ENCODE measurements around the gene HES5. TPM values are rescaled to one million over a fixed set of nuclear protein-coding genes. Genes with fewer than 3 reads are reported as not detected.
A peak's percentile ranks its signal among the peaks of the same experiment; 100 is the strongest.

HES5 gene
- total and polyA plus RNA-seq, 2 of the 13 experiments (the other 11 are each of a cell fraction or from before 2014, with no cell fraction given): not detected

DNA sequence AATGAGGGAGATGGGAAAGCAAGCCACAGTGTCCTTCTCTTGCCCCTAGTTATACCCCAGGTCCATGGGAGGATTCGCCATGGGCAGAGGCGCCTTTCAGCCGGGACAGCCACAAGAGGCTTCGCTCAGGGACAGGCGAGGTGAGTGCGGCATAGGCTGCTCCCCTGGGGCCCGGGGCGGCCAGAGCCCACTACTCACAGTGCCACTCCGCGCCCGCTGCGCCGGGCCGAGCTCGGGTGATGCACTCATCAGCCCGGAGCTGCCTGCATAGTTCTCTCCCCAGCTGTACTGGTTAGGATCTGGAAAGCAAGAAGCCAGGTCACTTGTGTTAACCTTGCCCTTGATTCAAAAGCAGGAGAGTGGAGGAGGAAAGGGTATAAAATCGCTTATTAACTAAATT lies 12.1 kb downstream of the HES5 start:
- Histone ChIP-seq H3K4me3 (replicated peaks in 1 of 3; ENCODE audit: insufficient read depth in 1 of 3, low read depth in 2 of 3, low read length in 3 of 3) (no peak overlapping the region), H4K20me1 (ENCODE audit: insufficient read depth, low read length) (peaks cover 11% of the 10 kb centered on the region; the same call in 1 of the 2 replicates), H3K4me2 (ENCODE audit: low read depth, low read length) (no peak overlapping the region), H3K27me3 (ENCODE audit: control insufficient read depth in 1 of 2, insufficient read depth in 2 of 2, low read length in 2 of 2) (no peaks in the 10 kb centered on the region), H3K9ac (ENCODE audit: insufficient read depth, low read depth, low read length) (no peak overlapping the region), H2AFZ (ENCODE audit: low read length) (no peak overlapping the region), H3K36me3 (replicated peaks in 1 of 2; ENCODE audit: control insufficient read depth in 1 of 2, insufficient read depth in 2 of 2, low read length in 2 of 2) (peaks cover 25 to 74% of the 10 kb centered on the region in 2 experiments; a peak in 4 of 5 replicates), H3K79me2 (ENCODE audit: insufficient read depth, low read length) (peaks cover 5% of the 10 kb centered on the region), H3K9me3 (ENCODE audit: low read length) (no peaks in the 10 kb centered on the region), H3K4me1 (ENCODE audit: insufficient read depth, low read length) (peaks cover 11% of the 10 kb centered on the region), H3K27ac (ENCODE audit: extremely low read length, insufficient read depth, low read length) (no peak overlapping the region)
- ATAC-seq (no peak), DNase-seq (ENCODE audit: low spot score) (no peak), FAIRE-seq (no peak)
- TF ChIP-seq FOXJ3 (CRISPR knock-in tag; IDR thresholded peaks at IDR 0.05; ENCODE audit: borderline replicate concordance) (no peak), DMAP1 (CRISPR knock-in tag; IDR thresholded peaks at IDR 0.05) (no peak)
- TF ChIP-seq, protein P1, sequence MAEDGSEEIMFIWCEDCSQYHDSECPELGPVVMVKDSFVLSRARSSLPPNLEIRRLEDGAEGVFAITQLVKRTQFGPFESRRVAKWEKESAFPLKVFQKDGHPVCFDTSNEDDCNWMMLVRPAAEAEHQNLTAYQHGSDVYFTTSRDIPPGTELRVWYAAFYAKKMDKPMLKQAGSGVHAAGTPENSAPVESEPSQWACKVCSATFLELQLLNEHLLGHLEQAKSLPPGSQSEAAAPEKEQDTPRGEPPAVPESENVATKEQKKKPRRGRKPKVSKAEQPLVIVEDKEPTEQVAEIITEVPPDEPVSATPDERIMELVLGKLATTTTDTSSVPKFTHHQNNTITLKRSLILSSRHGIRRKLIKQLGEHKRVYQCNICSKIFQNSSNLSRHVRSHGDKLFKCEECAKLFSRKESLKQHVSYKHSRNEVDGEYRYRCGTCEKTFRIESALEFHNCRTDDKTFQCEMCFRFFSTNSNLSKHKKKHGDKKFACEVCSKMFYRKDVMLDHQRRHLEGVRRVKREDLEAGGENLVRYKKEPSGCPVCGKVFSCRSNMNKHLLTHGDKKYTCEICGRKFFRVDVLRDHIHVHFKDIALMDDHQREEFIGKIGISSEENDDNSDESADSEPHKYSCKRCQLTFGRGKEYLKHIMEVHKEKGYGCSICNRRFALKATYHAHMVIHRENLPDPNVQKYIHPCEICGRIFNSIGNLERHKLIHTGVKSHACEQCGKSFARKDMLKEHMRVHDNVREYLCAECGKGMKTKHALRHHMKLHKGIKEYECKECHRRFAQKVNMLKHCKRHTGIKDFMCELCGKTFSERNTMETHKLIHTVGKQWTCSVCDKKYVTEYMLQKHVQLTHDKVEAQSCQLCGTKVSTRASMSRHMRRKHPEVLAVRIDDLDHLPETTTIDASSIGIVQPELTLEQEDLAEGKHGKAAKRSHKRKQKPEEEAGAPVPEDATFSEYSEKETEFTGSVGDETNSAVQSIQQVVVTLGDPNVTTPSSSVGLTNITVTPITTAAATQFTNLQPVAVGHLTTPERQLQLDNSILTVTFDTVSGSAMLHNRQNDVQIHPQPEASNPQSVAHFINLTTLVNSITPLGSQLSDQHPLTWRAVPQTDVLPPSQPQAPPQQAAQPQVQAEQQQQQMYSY (CRISPR knock-in tag; IDR thresholded peaks at IDR 0.05): no peak
- BruUV-seq (replicated peaks): no TSS peak
- 96% methylated on average over 11 of the region's 17 CpGs for WGBS (ENCODE audit: low lambda C conversion rate)
- intact Hi-C loops (cut with micrococcal nuclease; ENCODE audit: unreplicated experiment): no loop called here
- ChIA-PET CTCF (ENCODE audit: low intra/inter-chr PET ratio, low total read pairs) (no interaction called here), POLR2A (no interaction called here)
- in situ Hi-C loops (cut with HindIII; ENCODE audit: extremely low pct_ligation_motif_present, low pct_unique_long_range_greater_than_20kb): loop anchor here (25.0 kb wide), 1 partner anchor 331 kb away; the partner anchor contains the start of gene FAAP20

DNA sequence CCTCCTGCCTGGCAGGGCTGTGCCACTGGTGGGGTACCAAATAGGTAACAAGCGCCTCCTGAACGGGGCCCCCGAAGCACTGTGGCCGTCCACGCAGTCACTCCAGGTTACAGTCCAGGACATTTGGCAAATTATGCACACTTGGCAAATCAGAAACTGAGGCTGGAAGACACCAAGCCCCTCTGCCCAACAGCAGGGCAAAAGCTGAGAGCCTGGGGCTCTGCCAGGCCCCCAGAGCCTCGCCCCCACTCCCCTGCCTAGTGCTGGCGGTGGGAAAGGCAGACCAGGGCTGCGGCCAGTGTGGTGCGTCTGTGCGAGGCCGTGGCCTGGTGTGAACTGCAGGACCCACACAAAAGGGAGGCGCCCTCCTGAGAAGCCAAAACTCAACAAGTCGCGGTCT lies 13.1 kb downstream of the HES5 start:
- no peak for DNase-seq (ENCODE audit: low spot score)
- H3K9ac ChIP-seq (ENCODE audit: insufficient read depth, low read depth, low read length): no peak overlapping the region
- H3K79me2 ChIP-seq (ENCODE audit: insufficient read depth, low read length): no peaks in the 10 kb centered on the region
- no peak for ATAC-seq
- H3K4me3 ChIP-seq (replicated peaks in 1 of 3; ENCODE audit: insufficient read depth in 1 of 3, low read depth in 2 of 3, low read length in 3 of 3): no peak overlapping the region
- H3K27me3 ChIP-seq (ENCODE audit: control insufficient read depth in 1 of 2, insufficient read depth in 2 of 2, low read length in 2 of 2): no peaks in the 10 kb centered on the region
- no peak for FAIRE-seq
- BruUV-seq (replicated peaks): no TSS peak
- CTCF ChIA-PET (ENCODE audit: low intra/inter-chr PET ratio, low total read pairs): no interaction called here
- peaks cover under 1% of the 10 kb centered on the region; the same call in 1 of the 2 replicates for H3K4me1 ChIP-seq (ENCODE audit: insufficient read depth, low read length)
- in situ Hi-C loops (cut with HindIII; ENCODE audit: extremely low pct_ligation_motif_present, low pct_unique_long_range_greater_than_20kb) (loop anchor here (25.0 kb wide), 1 partner anchor 330 kb away; the partner anchor contains the start of gene FAAP20), intact Hi-C loops (cut with micrococcal nuclease; ENCODE audit: unreplicated experiment) (no loop called here)
- no peaks in the 10 kb centered on the region for H3K9me3 ChIP-seq (ENCODE audit: low read length)
- 99% methylated on average over 14 of the region's 14 CpGs for WGBS (ENCODE audit: low lambda C conversion rate)
- H3K4me2 ChIP-seq (ENCODE audit: low read depth, low read length): no peak overlapping the region
- TF ChIP-seq MED8 (CRISPR knock-in tag; IDR thresholded peaks at IDR 0.05; ENCODE audit: insufficient replicate concordance) (no peak), KLF6 (CRISPR knock-in tag; IDR thresholded peaks at IDR 0.05) (no peak), RBFOX2 (IDR thresholded peaks at IDR 0.05; ENCODE audit: low read depth, low read length) (0 out of 2 replicates have a peak, but pooled peaks have one; percentile 19), ZNF83 (CRISPR knock-in tag; IDR thresholded peaks at IDR 0.05; ENCODE audit: borderline replicate concordance) (no peak), ONECUT2 (CRISPR knock-in tag; IDR thresholded peaks at IDR 0.05) (no peak), MAFK (conservative IDR thresholded peaks at IDR 0.05 in 1 of 2, IDR thresholded peaks at IDR 0.05 in 1 of 2; ENCODE audit: low read length in 2 of 2) (0 out of 4 replicates have a peak, but pooled peaks of 1 of the 2 experiments have one; percentile 24), CCAR2 (optimal IDR thresholded peaks at IDR 0.05; ENCODE audit: low read depth, low read length) (no peak), THAP11 (CRISPR knock-in tag; IDR thresholded peaks at IDR 0.05) (no peak)
- TF ChIP-seq, protein P2, sequence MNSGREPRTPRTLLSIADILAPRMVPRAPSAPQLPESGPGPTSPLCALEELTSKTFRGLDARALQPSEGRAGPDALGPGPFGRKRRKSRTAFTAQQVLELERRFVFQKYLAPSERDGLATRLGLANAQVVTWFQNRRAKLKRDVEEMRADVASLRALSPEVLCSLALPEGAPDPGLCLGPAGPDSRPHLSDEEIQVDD (CRISPR knock-in tag; IDR thresholded peaks at IDR 0.05; ENCODE audit: borderline replicate concordance): no peak
- POLR2A ChIA-PET: no interaction called here
- peaks cover 4% of the 10 kb centered on the region; the same call in 1 of the 2 replicates for H4K20me1 ChIP-seq (ENCODE audit: insufficient read depth, low read length)
- H3K36me3 ChIP-seq (replicated peaks in 1 of 2; ENCODE audit: control insufficient read depth in 1 of 2, insufficient read depth in 2 of 2, low read length in 2 of 2): peaks cover 28 to 77% of the 10 kb centered on the region in 2 experiments; a peak in 4 of 5 replicates
- no peak overlapping the region for H3K27ac ChIP-seq (ENCODE audit: extremely low read length, insufficient read depth, low read length)
- H2AFZ ChIP-seq (ENCODE audit: low read length): no peak overlapping the region

All from HepG2 (cell line).